ENCODE data around the gene GRID1. TPM values are rescaled to one million over a fixed set of nuclear protein-coding genes. Genes with fewer than 3 reads are reported as not detected.

GRID1 gene
- polyA plus RNA-seq, 1 donor (not counting 4 experiments of a cell fraction or from before 2014, with no cell fraction given): 0.01 TPM

DNA sequence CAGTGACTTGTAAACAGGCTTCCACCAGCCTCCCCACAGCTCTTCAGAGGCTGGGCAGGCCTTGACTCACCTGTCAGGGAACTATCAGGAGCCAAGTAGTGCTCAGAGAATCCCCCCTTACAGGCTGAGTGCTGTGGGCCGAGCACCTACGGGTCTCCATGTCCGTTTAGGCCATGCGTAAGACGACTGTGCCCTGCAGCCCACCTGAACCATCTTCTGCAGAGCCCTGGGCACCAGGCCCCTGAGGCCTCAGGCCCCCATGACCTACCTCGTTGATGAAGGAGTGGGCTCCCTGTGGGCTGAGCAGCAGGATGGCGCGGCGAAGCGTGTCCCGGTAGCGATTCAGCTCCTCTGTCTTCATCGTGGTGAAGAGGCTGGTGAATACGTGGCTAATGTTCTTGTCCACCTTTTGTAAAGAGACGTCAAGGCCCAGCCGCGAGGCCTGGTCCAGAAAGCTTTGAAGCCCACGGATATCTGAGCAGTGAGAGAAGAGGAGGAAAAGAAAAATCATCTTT lies 228.0 kb downstream of the GRID1 start:
- no peak overlapping the region for H3K9ac ChIP-seq (ENCODE audit: control insufficient read depth, extremely low read depth, insufficient read depth, low read length)
- H2AFZ ChIP-seq (ENCODE audit: control insufficient read depth, low read length): no peak overlapping the region
- H3K27me3 ChIP-seq (ENCODE audit: control insufficient read depth, extremely low read depth, insufficient read depth, low read length): no peaks in the 10 kb centered on the region
- no peaks in the 10 kb centered on the region for H3K9me1 ChIP-seq (ENCODE audit: control insufficient read depth, extremely low read depth, insufficient read depth, low read length)
- TF ChIP-seq, protein P1, sequence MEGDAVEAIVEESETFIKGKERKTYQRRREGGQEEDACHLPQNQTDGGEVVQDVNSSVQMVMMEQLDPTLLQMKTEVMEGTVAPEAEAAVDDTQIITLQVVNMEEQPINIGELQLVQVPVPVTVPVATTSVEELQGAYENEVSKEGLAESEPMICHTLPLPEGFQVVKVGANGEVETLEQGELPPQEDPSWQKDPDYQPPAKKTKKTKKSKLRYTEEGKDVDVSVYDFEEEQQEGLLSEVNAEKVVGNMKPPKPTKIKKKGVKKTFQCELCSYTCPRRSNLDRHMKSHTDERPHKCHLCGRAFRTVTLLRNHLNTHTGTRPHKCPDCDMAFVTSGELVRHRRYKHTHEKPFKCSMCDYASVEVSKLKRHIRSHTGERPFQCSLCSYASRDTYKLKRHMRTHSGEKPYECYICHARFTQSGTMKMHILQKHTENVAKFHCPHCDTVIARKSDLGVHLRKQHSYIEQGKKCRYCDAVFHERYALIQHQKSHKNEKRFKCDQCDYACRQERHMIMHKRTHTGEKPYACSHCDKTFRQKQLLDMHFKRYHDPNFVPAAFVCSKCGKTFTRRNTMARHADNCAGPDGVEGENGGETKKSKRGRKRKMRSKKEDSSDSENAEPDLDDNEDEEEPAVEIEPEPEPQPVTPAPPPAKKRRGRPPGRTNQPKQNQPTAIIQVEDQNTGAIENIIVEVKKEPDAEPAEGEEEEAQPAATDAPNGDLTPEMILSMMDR (optimal IDR thresholded peaks at IDR 0.05 in 1 of 3, IDR thresholded peaks at IDR 0.05 in 1 of 3, conservative IDR thresholded peaks at IDR 0.05 in 1 of 3; ENCODE audit: extremely low read depth in 1 of 3, insufficient read depth in 2 of 3, low read length in 3 of 3): no peak
- TF ChIP-seq EZH2 (IDR thresholded peaks at IDR 0.05; ENCODE audit: low read length): no peak
- H3K27ac ChIP-seq (ENCODE audit: control insufficient read depth, insufficient read depth, low read length): no peak overlapping the region
- no peaks in the 10 kb centered on the region for H3K79me2 ChIP-seq (ENCODE audit: control insufficient read depth, insufficient read depth, low read length)
- no peak overlapping the region for H3K4me2 ChIP-seq (ENCODE audit: control insufficient read depth, extremely low read depth, insufficient read depth, low read depth, low read length)
- FAIRE-seq (no peak), DNase-seq (ENCODE audit: low read depth, low spot score) (no peak)
- dilution Hi-C loops (cut with MboI; ENCODE audit: extremely low pct_ligation_motif_present, low sequenced_read_pairs): no loop called here
- H3K4me1 ChIP-seq (ENCODE audit: control insufficient read depth, extremely low read depth, insufficient read depth, low read length): no peaks in the 10 kb centered on the region
- no peak overlapping the region for H3K4me3 ChIP-seq (ENCODE audit: control insufficient read depth in 2 of 3, extremely low read depth in 1 of 3, insufficient read depth in 2 of 3, low read depth in 1 of 3, low read length in 3 of 3)
- no peaks in the 10 kb centered on the region for H4K20me1 ChIP-seq (ENCODE audit: control insufficient read depth, extremely low read depth, insufficient read depth, low read length)
- no peaks in the 10 kb centered on the region for H3K9me3 ChIP-seq (ENCODE audit: control insufficient read depth, low read depth, low read length)
- H3K36me3 ChIP-seq (ENCODE audit: control insufficient read depth in 2 of 2, extremely low read depth in 1 of 2, insufficient read depth in 2 of 2, low read length in 2 of 2): no peaks in the 10 kb centered on the region

DNA sequence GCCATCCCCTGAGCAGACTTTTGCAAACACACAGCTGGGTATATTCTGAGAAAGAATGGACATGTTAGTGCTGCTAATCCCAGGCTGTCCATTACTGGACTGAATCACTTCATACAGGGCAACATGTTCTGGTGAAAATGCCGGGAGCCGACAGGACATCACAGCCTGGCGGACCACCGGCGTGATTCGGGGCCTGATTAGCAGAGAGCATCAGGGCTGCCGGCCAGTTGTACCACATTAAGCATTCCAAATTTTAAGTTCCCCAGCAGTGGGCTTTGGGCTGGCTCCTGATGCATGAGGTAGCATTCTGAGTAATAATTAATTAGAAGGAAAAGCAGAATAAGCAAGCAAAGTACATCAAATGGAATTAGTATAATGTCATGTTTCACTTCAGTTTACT lies 229.0 kb downstream of the GRID1 start:
- DNase-seq (ENCODE audit: low read depth, low spot score): no peak
- no peak overlapping the region for H3K9ac ChIP-seq (ENCODE audit: control insufficient read depth, extremely low read depth, insufficient read depth, low read length)
- H3K27me3 ChIP-seq (ENCODE audit: control insufficient read depth, extremely low read depth, insufficient read depth, low read length): no peaks in the 10 kb centered on the region
- no peak overlapping the region for H3K27ac ChIP-seq (ENCODE audit: control insufficient read depth, insufficient read depth, low read length)
- H2AFZ ChIP-seq (ENCODE audit: control insufficient read depth, low read length): no peak overlapping the region
- H3K4me2 ChIP-seq (ENCODE audit: control insufficient read depth, extremely low read depth, insufficient read depth, low read depth, low read length): no peak overlapping the region
- H3K36me3 ChIP-seq (ENCODE audit: control insufficient read depth in 2 of 2, extremely low read depth in 1 of 2, insufficient read depth in 2 of 2, low read length in 2 of 2): no peaks in the 10 kb centered on the region
- H3K79me2 ChIP-seq (ENCODE audit: control insufficient read depth, insufficient read depth, low read length): no peaks in the 10 kb centered on the region
- no peaks in the 10 kb centered on the region for H3K9me1 ChIP-seq (ENCODE audit: control insufficient read depth, extremely low read depth, insufficient read depth, low read length)
- FAIRE-seq: no peak
- H4K20me1 ChIP-seq (ENCODE audit: control insufficient read depth, extremely low read depth, insufficient read depth, low read length): no peaks in the 10 kb centered on the region
- H3K4me3 ChIP-seq (ENCODE audit: control insufficient read depth in 2 of 3, extremely low read depth in 1 of 3, insufficient read depth in 2 of 3, low read depth in 1 of 3, low read length in 3 of 3): no peak overlapping the region
- H3K4me1 ChIP-seq (ENCODE audit: control insufficient read depth, extremely low read depth, insufficient read depth, low read length): no peaks in the 10 kb centered on the region
- H3K9me3 ChIP-seq (ENCODE audit: control insufficient read depth, low read depth, low read length): no peaks in the 10 kb centered on the region
- dilution Hi-C loops (cut with MboI; ENCODE audit: extremely low pct_ligation_motif_present, low sequenced_read_pairs): no loop called here
- TF ChIP-seq, protein P1 (optimal IDR thresholded peaks at IDR 0.05 in 1 of 3, IDR thresholded peaks at IDR 0.05 in 1 of 3, conservative IDR thresholded peaks at IDR 0.05 in 1 of 3; ENCODE audit: extremely low read depth in 1 of 3, insufficient read depth in 2 of 3, low read length in 3 of 3): no peak
- no peak for TF ChIP-seq EZH2 (IDR thresholded peaks at IDR 0.05; ENCODE audit: low read length)
